ENCODE measurements around the gene PDE1C.

Gene PDE1C

GRCh38 chr7:31783221-31783620 is 287.0 kb downstream of the PDE1C start:
- TF ChIP-seq ZFX (IDR thresholded peaks at IDR 0.05; ENCODE audit: borderline replicate concordance): no peak
- no peak for TF ChIP-seq CTCF (IDR thresholded peaks at IDR 0.05)

GRCh38 chr7:31782411-31782991 is 287.7 kb downstream of the PDE1C start:
- no peak overlapping the region for H3K27ac ChIP-seq
- TF ChIP-seq ZFX (IDR thresholded peaks at IDR 0.05; ENCODE audit: borderline replicate concordance) (no peak), CTCF (IDR thresholded peaks at IDR 0.05) (peak; percentile 95)

More at GRCh38 chr7:31783221-31783620, 287.0 kb downstream of the PDE1C start:
- no peak overlapping the region for H3K27ac ChIP-seq

DNA sequence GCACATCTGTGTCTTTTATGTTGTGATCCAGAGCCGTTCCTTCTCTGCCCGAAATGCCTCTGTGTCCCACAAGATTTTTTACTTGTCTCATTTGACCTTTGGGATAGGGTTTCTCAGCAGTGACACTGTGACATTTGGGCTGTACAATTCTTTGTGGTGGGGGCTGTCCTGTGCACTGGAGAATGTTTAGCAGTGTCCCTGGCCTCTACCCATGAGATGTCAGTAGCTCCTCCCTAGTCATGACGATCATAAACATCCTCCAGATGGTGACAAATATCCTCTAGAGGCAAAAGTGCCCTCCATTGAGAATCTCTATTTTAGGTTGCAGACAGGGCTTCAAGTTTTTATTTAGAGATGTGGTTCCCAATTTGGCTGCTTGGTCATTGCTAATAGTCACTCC is 291.9 kb downstream of the PDE1C start:
- H3K27ac ChIP-seq: no peak overlapping the region
- TF ChIP-seq ZFX (IDR thresholded peaks at IDR 0.05; ENCODE audit: borderline replicate concordance): no peak
- no peak for TF ChIP-seq CTCF (IDR thresholded peaks at IDR 0.05)

DNA sequence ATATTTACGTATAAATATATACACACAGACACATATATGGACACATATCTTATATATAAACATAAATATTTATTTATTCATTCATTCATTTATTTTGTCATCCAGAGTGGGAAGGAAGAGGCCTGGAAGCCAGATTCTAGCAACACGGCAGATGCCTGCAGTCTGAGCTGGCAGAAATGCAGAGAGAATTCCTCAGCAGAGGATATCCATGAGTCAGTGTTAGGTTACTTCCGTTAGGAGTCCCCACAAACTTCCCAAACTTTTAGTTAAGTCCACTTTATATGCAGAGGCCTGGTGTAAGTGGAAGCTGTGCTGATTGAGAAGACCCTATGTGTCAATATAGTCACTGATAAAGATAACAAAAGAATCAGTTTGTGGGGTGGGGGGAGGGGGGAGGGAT is 293.6 kb downstream of the PDE1C start:
- H3K27ac ChIP-seq: no peak overlapping the region
- TF ChIP-seq CTCF (IDR thresholded peaks at IDR 0.05) (no peak), ZFX (IDR thresholded peaks at IDR 0.05; ENCODE audit: borderline replicate concordance) (no peak)

DNA sequence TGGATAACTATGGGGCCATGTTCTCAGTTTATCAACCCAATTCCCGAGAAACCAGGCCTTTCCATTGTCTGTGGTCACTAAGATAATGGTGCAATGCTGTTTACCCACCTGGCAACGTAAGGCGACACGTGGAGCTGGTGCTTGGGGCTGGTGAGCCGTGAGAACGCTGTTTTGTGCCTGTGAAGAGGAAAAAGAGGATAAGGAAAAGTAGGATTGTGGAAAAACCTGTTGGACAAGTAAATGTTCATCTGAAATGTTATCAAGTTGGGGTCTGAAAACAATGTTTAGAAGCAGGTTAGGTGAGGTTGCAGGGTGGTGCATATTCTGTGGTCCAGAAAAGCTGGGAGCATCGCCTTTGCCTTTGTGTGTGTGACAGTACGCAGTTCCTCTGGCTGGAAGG is 294.7 kb downstream of the PDE1C start:
- H3K27ac ChIP-seq: no peak overlapping the region
- TF ChIP-seq ZFX (IDR thresholded peaks at IDR 0.05; ENCODE audit: borderline replicate concordance) (no peak), CTCF (IDR thresholded peaks at IDR 0.05) (no peak)

DNA sequence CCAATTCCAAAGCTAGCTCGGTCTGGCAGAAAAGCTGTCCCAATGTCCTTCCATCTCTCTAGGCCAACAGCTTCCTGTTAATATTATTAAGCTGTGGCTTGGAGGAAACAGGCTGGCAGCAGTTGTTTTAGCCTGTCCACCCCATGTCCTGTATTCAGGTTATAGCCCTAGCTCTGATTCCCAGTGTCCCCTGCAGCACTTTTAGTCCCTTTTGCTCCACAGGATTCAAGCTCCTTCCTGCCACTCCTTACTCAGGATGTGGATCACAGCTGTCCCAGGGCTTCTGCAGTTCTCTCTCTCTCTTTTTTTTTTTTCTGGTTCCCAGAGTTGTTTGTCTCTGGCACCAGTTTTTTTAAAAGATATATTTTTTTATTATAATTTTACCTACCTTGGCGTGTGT is 298.0 kb downstream of the PDE1C start:
- no peak overlapping the region for H3K27ac ChIP-seq
- TF ChIP-seq ZFX (IDR thresholded peaks at IDR 0.05; ENCODE audit: borderline replicate concordance) (no peak), CTCF (IDR thresholded peaks at IDR 0.05) (no peak)

DNA sequence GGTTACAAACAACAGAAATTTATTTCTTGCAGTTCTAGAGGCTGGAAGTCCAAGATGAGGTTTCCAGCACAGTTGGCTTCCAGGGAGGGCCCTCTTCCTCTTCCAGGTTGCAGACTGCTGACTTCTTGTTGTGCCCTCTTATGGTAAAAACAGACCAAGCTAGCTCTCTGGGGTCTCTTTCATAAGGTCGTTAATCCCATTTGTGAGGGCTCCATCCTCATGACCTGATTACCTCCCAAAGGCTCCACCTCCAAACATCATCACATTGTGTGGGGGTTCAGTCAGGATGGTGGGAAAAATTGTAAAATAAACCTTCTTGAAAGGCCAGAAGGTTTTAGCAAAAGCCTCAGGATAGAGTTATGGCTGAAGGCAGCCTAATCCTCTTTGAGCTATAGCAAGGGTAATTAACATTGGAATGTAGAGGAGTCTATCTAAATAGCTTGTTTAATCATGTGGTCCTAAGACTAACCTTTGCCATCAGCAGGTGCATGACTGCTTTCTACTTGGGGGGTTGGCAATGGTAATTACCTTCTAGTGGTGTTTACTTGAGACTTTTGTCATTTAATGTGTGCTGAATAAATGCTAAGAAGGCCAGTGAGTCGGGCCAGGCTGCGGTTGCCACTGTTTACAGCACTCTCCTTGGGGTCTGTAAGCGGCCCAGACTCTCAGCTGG is 302.4 kb downstream of the PDE1C start:
- TF ChIP-seq CTCF (IDR thresholded peaks at IDR 0.05) (no peak), ZFX (IDR thresholded peaks at IDR 0.05; ENCODE audit: borderline replicate concordance) (no peak)
- no peak overlapping the region for H3K27ac ChIP-seq
